Fibroblast of skin of scalp (primary cell): ENCODE results near the gene WWTR1.

Experiments
- DNase-seq: peaks from one replicate; pipeline ENCODE4 v3.0.0-alpha.2; 2013

WWTR1 gene

DNA sequence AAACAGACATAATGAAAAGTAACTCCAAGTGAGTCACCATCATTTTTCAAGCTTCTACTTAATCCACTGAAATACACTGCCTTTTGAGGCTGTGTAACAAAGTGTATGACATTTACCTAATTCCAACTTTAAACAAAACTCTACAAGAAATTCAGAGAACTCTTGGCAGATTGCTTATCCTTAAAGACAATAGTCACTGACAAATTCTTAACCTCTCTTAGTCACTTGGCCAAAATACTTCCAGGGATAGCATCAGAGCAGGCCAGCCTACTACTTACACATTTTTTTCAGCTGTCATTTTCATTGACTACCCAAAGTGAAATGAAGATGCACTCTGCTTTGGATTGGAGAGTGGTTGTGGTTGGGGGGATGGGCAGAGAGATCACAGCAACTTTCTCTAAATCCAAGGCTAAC, 3.6 kb downstream of the WWTR1 start:
- DNase-seq: peak; percentile 73

DNA sequence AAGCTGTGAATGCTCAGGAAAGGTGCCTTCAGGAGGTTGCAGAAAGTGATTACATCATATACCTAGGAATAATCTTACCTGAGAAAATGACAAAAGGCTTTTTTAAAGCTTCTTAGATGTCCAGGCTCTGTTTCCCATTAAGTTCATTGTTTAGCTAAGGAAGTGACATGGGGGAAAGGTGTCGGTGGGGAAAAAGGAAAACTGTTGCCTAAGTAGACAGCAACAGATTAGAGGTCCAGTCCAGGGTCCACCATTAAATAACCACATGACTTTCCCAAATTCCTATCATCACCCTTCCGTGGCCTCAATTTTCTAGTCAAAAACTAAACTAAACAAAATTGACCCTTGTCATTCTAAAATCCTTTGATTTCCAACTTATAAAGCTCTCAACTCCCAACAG, 4.3 kb downstream of the WWTR1 start:
- DNase-seq: no peak

DNA sequence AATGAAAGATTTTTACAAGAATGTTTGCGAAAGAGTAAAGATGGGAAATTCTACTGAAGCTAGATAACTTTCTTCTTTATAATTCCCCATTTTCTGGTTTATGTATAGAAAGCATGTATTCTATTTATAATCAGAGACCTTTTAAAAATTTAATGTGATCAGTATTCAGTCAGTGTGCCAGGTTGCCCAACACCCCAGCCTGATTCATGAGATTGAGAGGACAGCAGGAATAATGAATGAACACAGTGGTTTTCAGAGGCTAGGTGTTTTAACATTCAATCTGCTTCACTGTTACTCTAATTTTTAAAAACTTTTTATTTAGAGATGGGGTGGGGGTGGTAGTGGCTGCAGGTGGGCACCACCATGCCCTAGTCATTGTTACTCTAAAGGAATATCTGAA, 4.7 kb downstream of the WWTR1 start:
- no peak for DNase-seq

DNA sequence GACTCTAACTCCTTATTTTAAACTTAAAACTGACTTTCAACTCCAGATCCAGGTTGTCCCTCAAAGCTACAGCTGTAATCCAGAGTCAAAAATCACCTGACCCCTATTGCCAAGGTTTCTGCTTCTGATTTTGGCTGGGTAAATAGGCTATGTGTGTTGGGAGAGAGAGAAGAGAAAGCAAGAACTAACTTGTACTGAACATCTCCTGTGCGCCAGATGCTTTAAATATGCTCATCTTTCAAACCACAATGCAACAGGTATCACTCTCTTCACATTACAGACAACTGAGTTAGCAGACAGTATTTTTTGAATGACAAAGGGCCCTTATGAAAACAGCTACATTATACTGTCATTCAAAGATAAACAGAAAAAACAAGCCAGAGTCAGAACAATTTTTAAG, 7.0 kb downstream of the WWTR1 start:
- no peak for DNase-seq

DNA sequence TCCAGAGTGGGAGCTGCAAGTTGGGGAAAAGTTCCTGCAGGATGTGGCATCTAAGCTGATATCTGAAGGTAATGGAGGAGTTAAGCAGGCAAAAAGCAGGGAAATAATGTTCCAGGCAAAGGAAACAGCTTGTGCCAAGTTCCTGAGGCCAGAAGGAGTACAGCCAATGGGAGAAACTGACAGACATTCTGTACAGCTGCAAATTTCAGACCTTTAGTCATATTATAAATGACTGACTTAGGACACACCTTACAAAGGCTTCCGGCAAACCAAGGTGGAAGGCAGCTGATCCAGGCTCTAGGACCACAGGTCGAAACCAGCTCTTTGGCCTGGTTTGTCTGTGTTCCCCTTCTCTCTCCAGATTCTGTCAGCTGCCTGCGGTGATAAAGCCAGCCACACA, 9.3 kb downstream of the WWTR1 start:
- no peak for DNase-seq

DNA sequence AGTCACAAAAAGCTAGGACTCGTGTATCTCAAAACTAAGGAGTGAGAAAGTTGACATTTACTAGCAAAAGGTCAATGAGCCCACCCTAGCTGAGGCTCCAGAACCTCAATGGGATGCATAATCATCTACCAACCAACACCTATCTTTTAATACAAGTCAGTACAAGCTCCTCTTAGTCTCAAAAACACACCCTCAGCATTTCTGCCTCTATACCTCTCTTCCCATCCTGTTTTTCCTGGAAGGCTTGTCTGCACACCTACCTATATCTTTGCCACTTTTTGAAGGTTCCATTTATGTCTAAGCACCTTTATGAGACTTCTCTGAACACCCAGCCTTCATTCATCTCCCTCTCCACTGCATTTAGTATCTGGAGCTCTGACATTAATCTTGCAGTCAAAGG, 10.0 kb downstream of the WWTR1 start:
- no peak for DNase-seq

DNA sequence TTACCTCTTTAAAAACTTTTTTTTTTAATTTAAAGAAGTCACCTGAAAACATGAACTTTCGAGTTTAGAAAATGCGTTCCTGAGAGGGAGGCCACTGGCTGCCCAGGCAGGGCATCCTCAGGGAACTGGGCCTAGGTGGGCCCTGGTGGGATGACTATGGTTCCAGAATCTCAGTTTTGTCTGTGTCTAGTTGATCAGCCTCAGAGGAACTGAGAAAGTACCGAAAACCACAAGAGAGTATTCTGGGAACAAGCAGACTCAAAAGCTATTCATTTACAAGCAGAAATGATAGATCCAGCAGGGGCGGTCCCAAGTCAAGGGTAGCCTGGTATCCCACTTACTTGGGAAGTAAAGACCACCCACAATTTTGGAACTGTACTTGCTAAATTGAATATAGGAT, 10.5 kb downstream of the WWTR1 start:
- DNase-seq: no peak

DNA sequence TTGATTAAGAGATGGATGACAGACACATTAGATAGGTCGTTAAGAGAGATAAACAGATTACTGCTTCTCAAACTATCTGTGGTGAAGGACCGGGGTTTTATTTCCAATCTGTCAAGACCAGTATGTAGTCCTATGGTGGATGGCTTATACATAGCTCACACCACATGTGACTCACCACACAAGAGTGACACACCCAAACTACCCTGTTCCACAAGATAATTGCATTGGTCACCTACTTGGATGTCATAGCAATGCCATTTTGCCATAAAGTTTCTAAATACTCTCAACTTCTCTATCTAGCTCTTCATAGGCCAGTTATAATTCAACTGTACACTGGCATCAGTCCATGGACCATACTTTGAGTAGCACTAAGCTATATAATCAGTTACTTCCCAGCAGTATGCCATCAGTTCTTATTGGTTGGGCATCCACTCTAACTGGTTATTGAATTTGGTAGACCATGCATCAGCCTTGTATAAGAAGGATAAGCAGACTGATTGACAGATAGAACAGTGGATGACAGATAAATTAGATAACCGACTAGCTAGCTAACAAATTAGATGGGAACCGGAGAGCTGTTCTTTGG, 11.6 kb downstream of the WWTR1 start:
- peak; percentile 51 for DNase-seq

DNA sequence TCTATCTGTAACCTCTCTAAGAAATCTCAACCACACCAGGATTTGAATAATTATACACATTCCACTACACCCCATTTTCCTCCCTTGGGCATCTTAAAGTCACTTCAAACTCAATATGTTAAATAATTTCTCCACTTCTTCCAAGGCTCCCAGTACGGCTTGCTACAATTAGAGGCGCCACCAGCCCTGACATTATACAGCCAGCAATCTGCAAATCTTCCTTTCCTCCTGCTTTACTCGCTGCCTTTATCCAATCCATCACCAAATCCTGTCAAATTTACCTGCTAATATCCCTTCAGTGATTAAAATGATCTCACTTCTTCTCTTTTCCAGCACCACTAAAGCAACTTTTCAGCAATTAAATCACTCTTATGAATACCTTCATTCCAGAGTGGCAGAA, 13.9 kb downstream of the WWTR1 start:
- DNase-seq: no peak

DNA sequence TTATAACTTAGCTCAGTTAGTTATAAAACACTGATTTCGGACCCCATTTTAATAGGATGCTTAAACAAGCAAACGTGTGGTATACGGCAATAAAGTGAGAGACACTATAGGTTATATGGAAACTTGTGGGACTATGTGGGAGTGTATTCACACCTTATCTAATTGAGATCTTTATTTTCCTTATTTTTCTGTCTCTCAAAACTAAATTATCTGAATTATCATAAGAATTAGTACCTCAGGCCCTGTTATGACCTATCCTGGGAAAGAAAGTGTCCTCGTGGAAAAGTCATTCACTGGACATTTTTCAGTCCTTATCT, 14.4 kb downstream of the WWTR1 start:
- no peak for DNase-seq

DNA sequence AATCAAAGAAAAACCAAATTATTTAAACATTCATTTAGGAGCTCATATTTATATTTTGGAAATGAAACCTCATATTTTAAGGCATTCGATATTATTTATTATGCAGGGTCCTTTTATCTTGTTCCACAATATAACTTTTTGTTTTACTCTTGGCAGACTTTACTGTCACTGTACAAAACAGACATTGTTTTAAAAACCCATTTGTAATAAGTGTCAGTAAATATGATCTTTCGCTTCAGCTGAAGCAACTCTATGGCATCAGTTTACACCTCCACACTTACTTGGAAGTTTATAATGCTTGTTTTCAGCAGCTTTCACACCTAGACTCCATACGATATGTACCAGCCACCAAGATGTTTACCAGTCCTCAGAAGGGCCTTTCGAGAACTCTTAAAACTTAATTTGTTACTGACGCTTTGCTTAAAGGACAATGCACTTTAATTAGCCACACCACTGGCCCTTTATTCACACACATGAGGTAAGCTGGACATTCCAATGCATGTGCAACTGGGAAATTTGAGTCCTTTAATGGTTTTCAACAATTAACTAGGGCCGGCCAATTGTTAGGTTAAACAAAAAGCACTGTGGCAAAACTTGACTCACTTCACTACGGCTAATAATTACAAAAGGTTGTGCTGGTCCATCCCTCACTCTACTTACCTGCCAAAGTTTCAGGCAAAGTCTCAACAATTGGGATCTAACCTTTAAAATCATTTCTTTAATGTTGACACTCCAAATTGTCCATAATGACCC, 16.7 kb downstream of the WWTR1 start:
- DNase-seq: no peak

DNA sequence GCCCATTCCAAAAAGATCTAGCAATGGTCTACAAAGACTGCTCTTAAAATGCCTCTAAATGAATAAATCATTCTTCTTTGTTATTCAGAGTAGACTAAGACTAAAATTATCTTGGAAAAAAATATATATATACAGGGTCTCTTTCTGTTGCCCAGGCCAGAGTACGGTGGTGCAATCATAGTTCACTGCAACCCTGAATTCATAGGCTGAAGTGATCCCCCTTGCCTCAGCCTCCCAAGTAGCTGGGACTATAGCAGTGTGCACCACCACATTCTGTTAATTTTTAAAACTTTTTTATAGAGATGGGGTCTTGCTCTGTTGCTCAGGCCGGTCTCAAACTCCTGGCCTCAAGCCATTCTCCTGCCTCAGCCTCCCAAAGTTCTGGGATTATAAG, 18.7 kb downstream of the WWTR1 start:
- no peak for DNase-seq

DNA sequence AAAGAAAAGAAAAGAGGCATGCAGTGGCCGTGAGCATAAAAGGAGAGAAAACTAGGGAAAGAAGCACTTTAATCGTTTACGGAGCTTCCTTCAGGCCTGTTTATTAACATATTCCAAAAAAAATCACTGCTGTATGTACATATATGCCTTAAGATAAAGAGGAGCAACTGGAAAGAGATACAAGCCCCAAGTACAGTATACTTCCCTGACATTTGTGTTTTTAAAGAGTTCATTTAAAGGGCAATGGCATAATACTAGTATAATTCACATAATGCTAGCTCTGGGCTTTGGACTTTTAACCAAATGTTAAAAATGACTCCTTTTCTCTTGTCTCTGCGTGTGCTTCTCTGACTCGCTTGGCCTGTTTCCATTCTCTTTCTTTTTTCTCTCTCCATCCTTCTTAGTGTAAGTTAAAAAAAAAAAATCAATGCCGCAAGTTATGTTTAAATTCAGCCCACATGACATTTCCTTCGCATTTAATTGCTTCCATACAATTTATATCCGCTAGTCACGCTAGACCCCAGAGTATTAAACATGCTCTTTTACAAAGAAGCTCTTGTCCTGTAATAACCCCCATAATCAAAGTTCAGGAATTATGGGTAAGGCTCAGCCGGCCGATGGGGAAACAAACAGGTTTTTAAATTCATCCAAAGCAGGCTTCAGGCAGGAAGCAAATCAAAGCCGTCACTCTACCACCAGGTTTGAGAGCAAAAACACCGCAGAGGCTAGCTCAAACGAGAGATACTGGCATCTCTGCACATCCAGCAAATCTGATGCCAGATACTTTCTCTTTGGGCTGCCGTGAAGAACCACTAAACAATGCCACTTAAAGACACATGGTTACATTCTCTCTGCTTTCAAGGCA, 19.4 kb downstream of the WWTR1 start:
- DNase-seq: peak; percentile 92

DNA sequence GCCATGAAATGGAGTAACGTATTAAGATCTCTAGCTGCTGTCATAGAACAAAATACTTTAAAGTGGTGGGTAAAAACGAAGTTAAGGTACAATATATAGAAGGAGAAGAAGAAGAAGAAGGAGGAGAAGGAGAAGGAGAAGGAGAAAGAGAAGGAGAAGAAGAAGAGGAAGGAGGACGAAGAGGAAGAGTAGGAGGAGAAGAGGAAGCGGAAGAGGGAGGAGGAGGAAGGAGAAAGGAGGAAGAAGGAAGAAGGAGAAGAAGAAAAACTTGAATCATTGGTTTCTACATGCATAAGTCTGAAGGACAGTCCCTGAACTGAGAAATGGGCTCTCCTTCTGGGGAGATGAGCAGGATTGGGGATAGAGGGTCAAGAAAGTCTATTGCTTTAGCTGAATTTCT, 22.4 kb downstream of the WWTR1 start:
- DNase-seq: no peak

DNA sequence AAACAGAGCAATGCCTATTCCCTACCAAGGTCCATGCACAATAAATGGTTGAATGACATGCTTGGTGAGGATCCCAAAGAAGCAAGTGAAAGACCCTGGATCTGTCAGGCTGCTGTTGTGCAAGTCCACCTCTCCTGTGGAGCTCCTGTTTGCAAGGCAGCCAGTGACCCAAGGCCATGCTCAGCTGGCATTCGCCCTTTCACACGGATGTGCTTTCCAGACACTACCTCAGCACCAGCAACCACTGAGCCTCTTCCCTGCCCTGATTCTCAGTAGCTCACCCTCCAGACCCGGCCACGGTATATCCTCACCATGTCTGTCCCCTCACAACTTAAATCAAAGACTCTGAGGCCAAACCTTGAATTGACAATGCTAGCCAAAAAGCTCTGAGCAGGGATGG, 23.3 kb downstream of the WWTR1 start:
- no peak for DNase-seq

DNA sequence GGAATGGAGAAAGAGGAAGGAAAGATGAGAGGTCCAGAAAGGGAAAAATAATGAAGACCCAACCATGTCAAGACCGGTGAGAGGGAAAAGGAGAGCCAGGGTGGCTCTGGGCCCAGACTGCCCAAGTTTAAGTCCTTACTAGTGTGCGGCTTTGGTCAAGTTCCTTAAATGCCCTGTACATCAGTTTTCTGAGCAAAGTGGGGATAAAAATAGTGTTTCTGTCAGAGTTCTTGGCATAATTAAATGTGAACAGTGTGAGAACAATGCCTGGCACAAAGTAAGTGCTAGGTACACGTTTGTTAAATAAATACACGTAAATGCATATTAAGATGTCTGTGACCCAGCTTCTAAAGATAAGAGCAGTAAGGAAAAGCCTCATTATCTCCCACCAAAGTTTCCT, 23.8 kb downstream of the WWTR1 start:
- no peak for DNase-seq

DNA sequence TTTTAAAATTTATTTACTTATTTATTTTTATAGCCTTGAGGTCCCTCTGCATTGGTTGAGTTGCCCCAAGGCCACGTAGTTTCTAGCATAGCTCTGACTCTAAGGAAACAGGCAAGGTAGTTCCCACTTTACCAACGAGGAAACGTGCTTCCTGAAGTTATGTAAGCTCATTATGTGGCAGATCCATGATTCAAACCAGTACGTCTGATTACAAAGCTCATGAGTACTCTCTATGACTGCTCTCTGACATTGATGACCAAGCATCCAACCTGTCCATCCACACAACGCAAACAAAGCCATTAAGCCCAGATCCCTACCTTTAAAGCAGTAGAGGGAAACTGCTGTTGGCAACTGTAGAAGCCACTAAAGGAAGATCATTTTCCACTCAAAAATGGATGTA, 25.6 kb downstream of the WWTR1 start:
- DNase-seq: no peak

DNA sequence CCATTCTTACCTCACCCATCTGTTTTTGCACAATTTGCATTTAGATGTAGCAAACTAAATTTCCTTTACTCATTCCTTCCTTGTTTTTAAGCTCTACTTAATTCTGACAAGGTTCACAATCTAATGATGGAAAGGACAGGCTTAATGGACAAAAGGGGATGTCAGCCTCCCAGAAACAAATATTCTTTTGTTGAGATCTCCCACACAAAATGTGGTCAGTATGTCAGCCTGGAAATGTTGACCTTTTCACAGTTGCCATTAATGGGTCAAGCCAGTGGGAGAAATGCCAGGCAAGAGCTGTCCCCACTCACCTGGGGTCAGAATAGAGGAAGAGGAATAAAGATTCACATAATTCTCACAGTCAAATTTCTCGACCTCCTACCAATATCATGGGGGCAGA, 27.0 kb downstream of the WWTR1 start:
- no peak for DNase-seq

DNA sequence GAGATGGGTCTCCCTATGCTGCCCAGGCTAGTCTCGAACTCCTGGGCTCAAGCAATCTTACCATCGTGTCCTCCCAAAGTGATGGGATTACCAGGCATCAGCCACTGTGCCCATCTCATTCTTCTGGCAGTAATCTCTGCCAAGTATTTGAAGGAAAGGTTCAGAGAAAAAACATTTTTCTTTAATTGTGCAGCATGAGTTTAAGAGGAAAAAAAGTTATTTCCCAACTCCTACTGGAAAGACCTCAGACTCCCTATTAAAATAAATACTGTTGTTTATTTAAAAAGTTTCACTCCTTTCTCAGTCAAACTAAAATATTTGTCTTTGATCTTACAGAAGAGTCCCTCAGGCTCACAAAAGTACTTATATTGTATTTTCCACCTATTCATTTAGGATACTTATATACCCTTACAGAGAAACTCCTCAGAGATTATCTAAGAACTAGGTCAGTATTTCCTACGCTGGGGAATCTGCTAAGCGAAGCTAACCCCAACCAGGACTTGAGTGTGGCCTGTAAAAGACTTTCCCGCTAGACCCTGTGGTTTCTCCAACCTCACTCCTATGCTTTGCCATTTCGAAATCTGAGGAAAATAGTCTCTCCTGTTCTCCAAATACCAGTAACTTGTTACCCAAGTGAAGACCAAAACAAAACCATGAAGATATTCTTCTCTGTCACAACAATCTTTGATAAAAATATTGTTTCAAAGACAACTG, 28.7 kb downstream of the WWTR1 start:
- peak; percentile 32 for DNase-seq

DNA sequence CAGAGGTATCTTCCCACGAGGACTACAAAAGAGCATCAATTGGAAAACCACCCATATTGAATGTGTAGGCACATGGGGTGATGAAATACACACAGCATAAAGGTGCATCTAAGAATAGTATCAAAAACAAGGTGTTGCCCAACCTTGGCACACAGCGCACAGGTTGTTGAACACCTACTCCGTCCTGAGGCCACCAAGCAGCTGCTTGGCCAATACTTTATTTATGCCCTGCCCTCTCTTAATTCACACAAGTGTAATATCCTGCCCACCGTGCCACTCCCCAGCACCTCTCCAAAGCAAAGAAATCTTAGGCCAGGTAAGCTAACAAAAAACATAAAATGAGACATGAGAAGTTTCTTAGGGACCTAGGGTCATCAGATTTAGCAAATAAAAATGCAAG, 31.2 kb downstream of the WWTR1 start:
- DNase-seq: no peak

DNA sequence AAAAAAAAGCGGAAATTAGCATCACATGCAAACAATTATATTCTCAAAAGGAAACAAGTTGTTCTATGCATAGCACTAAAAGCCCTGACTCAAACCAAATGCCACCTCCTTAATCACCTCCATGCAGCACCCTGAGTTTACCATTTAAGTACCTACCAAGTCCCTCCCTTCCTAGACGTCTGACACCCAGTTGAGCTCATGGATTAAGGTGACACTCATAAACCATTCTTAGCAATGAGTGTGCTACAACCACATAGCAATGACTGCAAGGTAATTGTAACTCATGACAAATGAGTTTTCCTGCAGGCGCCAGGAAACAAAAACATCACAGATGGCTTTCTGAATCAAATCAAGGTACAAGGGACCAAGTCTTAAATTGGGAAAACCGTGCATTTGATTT, 32.0 kb downstream of the WWTR1 start:
- DNase-seq: peak; percentile 19

DNA sequence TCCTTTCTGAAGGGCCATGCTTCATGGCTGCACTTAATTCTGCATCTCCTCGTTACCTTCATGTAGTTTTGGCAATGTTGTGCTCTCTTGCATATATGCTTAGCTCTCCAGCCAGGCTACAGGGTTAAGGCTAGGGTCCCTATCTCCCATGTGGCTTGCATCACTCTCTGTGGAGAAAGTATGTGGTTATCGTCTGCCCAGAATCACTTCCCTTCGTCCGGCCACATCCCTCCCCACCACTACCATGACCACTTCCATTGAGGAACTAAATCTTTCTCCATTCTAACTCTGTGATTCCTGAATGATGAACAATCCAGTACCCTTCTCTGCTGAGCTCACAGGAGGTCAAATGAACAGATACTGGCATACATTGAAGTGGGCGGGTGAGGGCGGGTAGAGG, 34.0 kb downstream of the WWTR1 start:
- DNase-seq: no peak
